ENCODE results near the gene ATP6V0C. TPM values are rescaled to one million over a fixed set of nuclear protein-coding genes. Genes with fewer than 3 reads are reported as not detected.

ATP6V0C gene
- total and polyA plus RNA-seq, 2 of the 13 experiments (the other 11 are each of a cell fraction or from before 2014, with no cell fraction given): 10.4 to 20.1 TPM

- peak; percentile 61 for TF ChIP-seq ARID4A (CRISPR knock-in tag; IDR thresholded peaks at IDR 0.05; ENCODE audit: borderline replicate concordance)
- 0 out of 2 replicates have a peak, but pooled peaks have one; percentile 49 for TF ChIP-seq ZNF563 (CRISPR knock-in tag; IDR thresholded peaks at IDR 0.05)
- 0 out of 2 replicates have a peak, but pooled peaks have one; percentile 22 for TF ChIP-seq UBTF (CRISPR knock-in tag; IDR thresholded peaks at IDR 0.05)
- TF ChIP-seq NFKB2 (CRISPR knock-in tag; IDR thresholded peaks at IDR 0.05; ENCODE audit: borderline replicate concordance): no peak
- TF ChIP-seq ZNF710 (CRISPR knock-in tag; IDR thresholded peaks at IDR 0.05; ENCODE audit: borderline replicate concordance): 0 out of 2 replicates have a peak, but pooled peaks have one; percentile 44
- TF ChIP-seq ZNF703 (CRISPR knock-in tag; IDR thresholded peaks at IDR 0.05; ENCODE audit: borderline replicate concordance): no peak
- peak; percentile 23; the same call in 1 of the 2 replicates for TF ChIP-seq SALL1 (CRISPR knock-in tag; IDR thresholded peaks at IDR 0.05)
- no peak for TF ChIP-seq ZNF256 (CRISPR knock-in tag; conservative IDR thresholded peaks at IDR 0.05)
- TF ChIP-seq RBFOX2 (IDR thresholded peaks at IDR 0.05; ENCODE audit: low read depth, low read length): peak; percentile 66; the same call in 1 of the 2 replicates
- TF ChIP-seq ZNF891 (CRISPR knock-in tag; IDR thresholded peaks at IDR 0.05): 0 out of 2 replicates have a peak, but pooled peaks have one; percentile 72
- TF ChIP-seq KMT2A (CRISPR knock-in tag; IDR thresholded peaks at IDR 0.05): peak; percentile 3
- no peak for TF ChIP-seq SMC3 (IDR thresholded peaks at IDR 0.05; ENCODE audit: low read length)
- TF ChIP-seq ZNF609 (CRISPR knock-in tag; IDR thresholded peaks at IDR 0.05; ENCODE audit: borderline replicate concordance): 0 out of 2 replicates have a peak, but pooled peaks have one; percentile 20
- TF ChIP-seq PHF21A (CRISPR knock-in tag; IDR thresholded peaks at IDR 0.05): peak; percentile 34; the same call in 1 of the 2 replicates
Observed at GRCh38 chr16:2520784-2521531, 7.2 kb downstream of the ATP6V0C start (continued).
